Fibroblast of the aortic adventitia (primary cell): Measurements from ENCODE around the gene EAF1. TPM values are rescaled to one million over a fixed set of nuclear protein-coding genes. Genes with fewer than 3 reads are reported as not detected.
"Not testable (repeated sequence)": the region's sequence is repeated elsewhere in the genome, so short reads cannot be mapped to it uniquely, and the experiment has no call there.

ENCODE experiments used
- DNase-seq: peaks from one replicate; pipeline ENCODE4 v3.0.0-alpha.2; 2010; ENCODE audit warnings: low read depth
- H3K4me3 ChIP-seq: 2 replicates; pipeline ENCODE4 v1.5.1; 2011; ENCODE audit warnings: low read depth, mild to moderate bottlenecking, control low read depth, low read length, moderate library complexity
- total RNA-seq: library from RNA; depleted of rRNA; stranded (reverse); fragments of >200 nt; gene quantifications from 2 replicates; pipeline ENCODE4 v1.2.3, GENCODE V29; 2012; ENCODE audit warnings: low replicate concordance
- TF ChIP-seq, protein P1 (sequence below): IDR thresholded peaks from 2 replicates; pipeline ENCODE4 v1.5.1; 2011; ENCODE audit warnings: mild to moderate bottlenecking, low read length, control low read depth, inconsistent platforms; ENCODE audit not compliant: insufficient read depth

The EAF1 gene
- 15.2 and 21.1 TPM in 2 replicates for total RNA-seq

DNA sequence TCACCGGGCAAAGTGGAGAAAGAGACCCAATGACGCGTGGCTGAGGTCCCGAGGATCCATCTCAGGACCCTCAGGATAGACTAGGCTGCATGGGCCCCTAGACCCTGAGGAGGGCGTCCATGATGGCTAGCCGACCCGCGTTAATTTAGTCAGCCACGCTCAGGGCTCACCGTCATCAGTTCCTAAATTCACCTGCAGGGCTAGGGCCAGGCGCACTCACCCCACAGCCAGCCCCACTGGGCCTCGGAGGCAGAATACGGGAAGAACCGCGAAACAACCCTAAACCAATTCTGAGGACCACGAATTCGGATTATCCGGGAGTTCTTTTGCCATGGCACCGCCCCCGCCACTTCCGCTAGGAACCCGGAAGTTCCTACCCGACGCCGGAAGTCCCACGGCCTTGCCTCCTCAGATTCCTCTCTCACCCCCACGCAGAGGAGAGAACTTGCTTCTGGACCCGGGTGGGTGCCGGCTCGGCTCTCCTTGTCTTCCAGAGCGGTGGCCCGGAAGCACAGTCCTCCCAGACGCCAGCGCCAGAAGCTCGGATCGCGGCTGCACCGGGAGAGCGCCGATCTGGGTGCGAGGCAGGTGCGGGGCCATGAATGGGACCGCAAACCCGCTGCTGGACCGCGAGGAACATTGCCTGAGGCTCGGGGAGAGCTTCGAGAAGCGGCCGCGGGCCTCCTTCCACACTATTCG lies at the start of gene EAF1, which contains the start of gene METTL6:
Gene EAF1, plus strand, starts transcription at position 417 of the 699 bp plus-strand sequence. Its CDS starts 182 bp downstream, at position 599.
Gene METTL6, minus strand, starts transcription at position 363 of the 699 bp plus-strand sequence. CDS start 1,033 bp downstream, outside the sequence.
- TF ChIP-seq, protein P1, sequence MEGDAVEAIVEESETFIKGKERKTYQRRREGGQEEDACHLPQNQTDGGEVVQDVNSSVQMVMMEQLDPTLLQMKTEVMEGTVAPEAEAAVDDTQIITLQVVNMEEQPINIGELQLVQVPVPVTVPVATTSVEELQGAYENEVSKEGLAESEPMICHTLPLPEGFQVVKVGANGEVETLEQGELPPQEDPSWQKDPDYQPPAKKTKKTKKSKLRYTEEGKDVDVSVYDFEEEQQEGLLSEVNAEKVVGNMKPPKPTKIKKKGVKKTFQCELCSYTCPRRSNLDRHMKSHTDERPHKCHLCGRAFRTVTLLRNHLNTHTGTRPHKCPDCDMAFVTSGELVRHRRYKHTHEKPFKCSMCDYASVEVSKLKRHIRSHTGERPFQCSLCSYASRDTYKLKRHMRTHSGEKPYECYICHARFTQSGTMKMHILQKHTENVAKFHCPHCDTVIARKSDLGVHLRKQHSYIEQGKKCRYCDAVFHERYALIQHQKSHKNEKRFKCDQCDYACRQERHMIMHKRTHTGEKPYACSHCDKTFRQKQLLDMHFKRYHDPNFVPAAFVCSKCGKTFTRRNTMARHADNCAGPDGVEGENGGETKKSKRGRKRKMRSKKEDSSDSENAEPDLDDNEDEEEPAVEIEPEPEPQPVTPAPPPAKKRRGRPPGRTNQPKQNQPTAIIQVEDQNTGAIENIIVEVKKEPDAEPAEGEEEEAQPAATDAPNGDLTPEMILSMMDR, result peak; percentile 40
- peak; percentile 78 for DNase-seq

DNA sequence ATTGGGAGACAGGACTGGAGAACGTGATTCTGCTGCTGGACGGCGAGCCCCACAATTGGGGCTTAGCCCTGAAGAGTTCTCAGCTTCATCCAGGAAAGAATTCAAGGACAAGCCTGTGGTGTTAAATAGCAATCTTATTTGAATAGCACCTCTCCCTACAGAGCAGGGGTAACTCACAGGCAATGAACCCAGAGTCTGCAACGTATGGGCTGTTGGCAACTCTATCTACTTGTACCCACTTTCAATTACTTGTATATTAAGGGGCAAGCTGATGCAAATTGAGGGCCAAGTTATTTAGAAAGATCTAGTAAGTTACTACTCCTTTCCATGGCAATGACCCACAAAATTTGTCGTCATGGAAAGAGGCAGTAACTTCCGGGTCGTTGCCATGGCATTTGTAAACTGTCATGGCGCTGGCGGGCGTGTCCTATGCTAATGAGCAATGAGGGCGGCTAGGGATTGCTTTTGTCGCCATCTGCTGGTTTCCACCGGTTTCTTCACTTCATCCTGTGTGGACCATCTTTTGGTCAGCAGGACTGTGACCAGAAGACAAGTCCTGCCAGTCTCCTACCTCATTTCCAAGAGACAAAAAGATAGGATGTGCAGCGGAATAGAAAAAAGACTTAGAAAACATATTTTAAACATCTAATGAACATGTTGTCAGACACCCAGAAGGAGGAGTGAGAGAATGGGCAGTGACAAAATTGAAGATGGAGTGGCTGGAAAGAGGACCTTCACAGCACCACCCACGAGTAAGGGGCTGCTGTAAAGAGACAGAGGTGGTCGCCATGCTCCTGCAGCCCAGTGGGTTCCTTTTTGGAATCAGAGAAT lies 49.2 kb upstream of the EAF1 start:
- no peak overlapping the region for H3K4me3 ChIP-seq
- TF ChIP-seq, protein P1, result peak; percentile 86
- peak; percentile 98 for DNase-seq

More for the DNA sequence above, at the start of gene EAF1, which contains the start of gene METTL6:
- H3K4me3 ChIP-seq, result peak within 1 kb of the TSS; percentile 97

DNA sequence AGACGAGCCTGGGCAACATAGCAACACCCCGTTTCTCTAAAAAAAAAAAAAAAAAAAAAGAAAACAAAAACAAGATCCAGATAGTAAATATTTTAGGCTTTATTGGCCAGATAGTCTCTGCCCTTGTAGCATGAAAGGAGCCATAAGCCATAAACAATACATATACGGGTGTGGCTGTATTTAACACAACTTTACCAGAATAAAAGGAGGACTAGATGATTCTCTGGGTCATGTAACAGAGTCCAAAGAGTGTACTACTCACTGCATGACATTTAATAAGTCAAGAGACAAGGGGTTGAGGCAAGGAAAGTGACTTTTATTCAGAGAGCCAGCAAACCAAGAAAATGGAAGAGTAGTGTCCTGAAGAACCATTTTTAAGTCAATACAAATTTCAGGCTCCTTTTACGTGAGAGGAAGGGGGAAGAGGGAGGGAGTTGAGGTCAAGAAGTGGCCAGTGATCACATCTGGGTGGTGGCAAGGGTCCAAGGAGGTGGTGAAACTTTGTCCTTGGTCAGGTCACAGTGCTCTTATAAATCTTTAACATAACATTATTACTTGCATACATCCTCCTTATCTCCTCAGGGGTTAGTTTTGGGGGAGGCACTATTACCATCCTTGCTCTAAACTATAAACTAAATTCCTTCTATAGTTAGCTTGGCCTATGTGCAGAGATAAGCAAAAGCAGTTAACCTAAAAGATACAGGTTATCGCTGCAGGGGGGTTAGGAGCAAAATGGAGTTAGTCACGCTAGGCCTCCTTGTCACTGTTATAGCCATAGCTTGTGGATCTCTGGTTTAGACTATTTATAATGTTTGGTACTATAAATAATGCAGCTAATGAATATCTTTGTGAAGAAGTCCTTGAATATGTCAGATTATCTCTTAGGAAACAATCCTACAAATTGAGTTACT lies 46.2 kb upstream of the EAF1 start:
- TF ChIP-seq, protein P1, result no peak
- H3K4me3 ChIP-seq, result no peak overlapping the region
- no peak for DNase-seq

DNA sequence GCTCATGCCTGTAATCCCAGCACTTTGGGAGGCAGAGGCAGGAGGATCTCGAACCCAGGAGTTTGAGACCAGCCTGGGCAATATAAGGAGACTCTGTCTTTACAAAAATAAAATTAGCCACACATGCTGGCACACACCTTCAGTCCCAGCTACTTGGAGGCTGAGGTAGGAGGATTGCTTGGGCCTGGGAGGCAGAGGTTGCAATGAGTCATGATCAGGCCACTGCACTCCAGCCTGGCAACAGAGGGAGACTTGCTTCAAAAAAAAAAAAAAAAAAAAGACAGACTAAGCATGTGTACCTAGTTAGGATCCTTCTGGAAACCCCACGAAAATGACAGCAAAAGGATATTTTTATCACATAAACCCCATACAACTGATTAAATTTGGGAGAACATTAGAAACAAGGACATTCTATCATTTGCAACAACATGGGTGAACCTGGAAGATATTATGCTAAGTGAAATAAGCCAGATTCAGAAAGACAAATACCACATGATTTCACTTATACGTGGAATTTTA lies 44.9 kb upstream of the EAF1 start:
- TF ChIP-seq, protein P1, result no peak
- peak; percentile 53 for DNase-seq
- no peak overlapping the region for H3K4me3 ChIP-seq

DNA sequence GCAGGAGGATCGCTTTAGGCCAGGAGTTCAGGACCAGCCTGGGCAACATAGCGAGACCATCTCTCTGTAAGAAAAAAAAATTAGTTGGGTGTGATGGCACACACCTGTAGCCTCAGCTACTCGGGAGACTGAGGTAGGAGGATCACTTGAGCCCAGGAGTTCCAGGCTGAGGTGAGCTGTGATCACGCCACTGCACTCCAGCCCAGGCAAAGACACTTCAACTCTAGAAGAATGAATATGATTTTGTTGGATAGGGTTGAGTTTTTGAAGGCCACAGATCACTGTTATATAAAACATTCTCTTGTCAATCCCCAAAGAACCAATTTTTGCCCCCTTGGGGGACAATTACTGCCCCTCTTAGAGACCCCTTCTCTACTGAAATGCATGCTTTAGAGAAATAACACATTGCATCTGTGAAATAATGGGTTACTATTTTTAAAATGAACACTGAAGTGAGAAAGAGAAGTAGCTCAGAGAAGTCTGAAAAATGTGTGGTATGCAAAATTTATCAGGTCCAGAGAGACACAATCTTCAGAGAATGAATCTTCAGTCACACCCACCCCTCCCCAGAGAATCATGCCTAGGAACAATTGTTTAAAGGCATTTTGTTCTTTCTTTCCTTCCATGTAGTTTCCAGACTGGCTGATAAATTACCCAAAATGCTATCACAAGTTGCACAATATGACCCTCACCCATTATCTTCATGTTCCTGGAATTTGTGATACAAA lies 42.7 kb upstream of the EAF1 start:
- TF ChIP-seq, protein P1, result no peak
- DNase-seq, result peak; percentile 62
- H3K4me3 ChIP-seq, result no peak overlapping the region

DNA sequence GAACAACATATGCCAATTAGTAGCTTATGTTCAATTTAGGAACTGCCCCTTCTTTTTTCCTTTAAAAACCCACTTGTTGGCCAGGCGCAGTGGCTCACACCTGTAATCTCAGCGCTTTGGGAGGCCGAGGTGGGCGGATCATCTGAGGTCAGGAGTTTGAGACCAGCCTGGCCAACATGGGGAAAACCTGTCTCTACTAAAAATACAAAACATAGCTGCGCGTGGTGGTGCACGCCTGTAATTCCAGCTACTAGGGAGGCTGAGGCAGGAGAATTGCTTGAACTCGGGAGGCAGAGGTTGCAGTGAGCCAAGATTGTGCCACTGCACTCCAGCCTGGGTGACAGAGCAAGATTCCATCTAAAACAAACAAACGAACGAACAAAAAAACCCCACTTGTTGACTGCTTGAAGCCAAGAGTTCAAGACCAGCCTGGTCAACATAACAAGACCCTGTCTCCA lies 42.1 kb upstream of the EAF1 start:
- H3K4me3 ChIP-seq, DNase-seq: not testable (repeated sequence)
